Pancreas (tissue), 10 donors: ENCODE data around the gene PRODH2. TPM values are rescaled to one million over a fixed set of nuclear protein-coding genes. Genes with fewer than 3 reads are reported as not detected.
A peak's percentile ranks its signal among the peaks of the same experiment; 100 is the strongest.

ENCODE experiments used
- ATAC-seq, 4 donors: fragments of 200-7000 bp; cut with Tn5 transposase; one replicate each; pipeline versions ENCODE4 v1.8.0 to v1.9.1; 2020; ENCODE audit warnings: mild to moderate bottlenecking in 4 of 4, moderate library complexity in 4 of 4
- DNase-seq, 6 donors: peaks; one replicate each; pipeline ENCODE4 v3.0.0-alpha.2; 2020
- FAIRE-seq: peaks from 2 replicates; lab custom pipeline; 2012; peaks lifted over from hg19 to GRCh38; lab: Jason Lieb, UNC
- H3K27ac ChIP-seq, 4 donors: fragments of 200-600 bp; sonication (generic); 1 replicate in 3 of 4; 2 replicates in 1 of 4; pipeline versions ENCODE4 v1.5.0 to v1.8.0; 2020
- H3K27me3 ChIP-seq, 4 donors: fragments of 200-600 bp; one replicate each; pipeline ENCODE4 v1.8.0; 2021
- H3K36me3 ChIP-seq, 3 donors: fragments of 200-600 bp; sonication (generic) in 1 of 3; one replicate each; pipeline versions ENCODE4 v1.5.0 to v1.8.0; 2020 to 2021
- H3K4me1 ChIP-seq, 3 donors: fragments of 200-600 bp; one replicate each; pipeline ENCODE4 v1.8.0; 2021
- H3K4me3 ChIP-seq, 4 donors: fragments of 200-600 bp; sonication (generic) in 2 of 4; one replicate each; pipeline versions ENCODE4 v1.5.0 to v1.8.0; 2020 to 2021
- H3K9me3 ChIP-seq, 4 donors: fragments of 200-600 bp; one replicate each; pipeline ENCODE4 v1.8.0; 2021
- CTCF ChIP-seq, 4 donors: fragments of 200-600 bp; sonication (generic) in 3 of 4; IDR thresholded peaks; one replicate each; pipeline versions ENCODE4 v1.5.0 to v1.8.0; 2021; ENCODE audit warnings: antibody characterized with exemption in 4 of 4
- WGBS, 2 donors: extraction: QIAGEN DNeasy Blood & Tissue Kit; methylation state at CpG; one replicate each; pipeline ENCODE4 v1.1.7; 2013; 5-methylcytosine and 5-hydroxymethylcytosine counted together
- intact Hi-C, 3 donors: fragments of 100-400 bp; cut with DNase I; formaldehyde crosslinking; loops; one replicate each; pipeline versions ENCODE4 v1.11.1 to v1.14.2; 2022
- polyA plus RNA-seq, 2 donors: library from polyadenylated mRNA; stranded (reverse); fragments of 200-250 nt; gene quantifications; one replicate each; pipeline ENCODE4 v1.2.3, GENCODE V29; 2013
- total RNA-seq, 6 donors: library from RNA; stranded (reverse); fragmentation: NEBNext Ultra II Directional in 4 of 6; extraction: Animal tissue kit (Norgen Biotek cat#: 25700) in 4 of 6; gene quantifications; one replicate each; pipeline versions ENCODE4 v1.2.1 to v1.2.4, GENCODE V29; 2021 to 2023
- donor health status: healthy with polysubstance abuse.
- donor health status: DM: no; HTN: no; CAD: no; lungs with moderate emphysema.
- donor health status: DM: no; HTN: no; CAD: no.
- donor health status: control.
- donor health status: control.
- donor health status: Bipolar disorder and iron deficiency.
- donor health status: DM: yes; HTN: yes; CAD: no.
- donor health status: DM: no; HTN: no; CAD: no.
- donor health status: DM: no; HTN: no; CAD: no.
- donor health status: DM: yes; HTN: yes; CAD: no.

The PRODH2 gene
- total and polyA plus RNA-seq, 8 donors: 0.95 to 21.5 (median 4.2) TPM

- no peaks in the 10 kb centered on the region for H3K36me3 ChIP-seq
- no peaks in the 10 kb centered on the region for H3K9me3 ChIP-seq
- FAIRE-seq: no peak
- no peaks in the 10 kb centered on the region for H3K27me3 ChIP-seq
- ATAC-seq: no peak
- H3K27ac ChIP-seq: no peak overlapping the region
- 76 to 81% methylated on average over 18 to 19 of the region's 19 CpGs for WGBS, 2 donors
- H3K4me1 ChIP-seq: no peaks in the 10 kb centered on the region
- no peak for TF ChIP-seq CTCF (IDR thresholded peaks at IDR 0.05)
- DNase-seq: peak in 1 of 6 donors; percentile 42
- intact Hi-C loops: no loop called here
- H3K4me3 ChIP-seq: no peak overlapping the region
Measured at GRCh38 chr19:35777086-35777841, 35.4 kb downstream of the PRODH2 start.

GRCh38 chr19:35776102-35776788 is 36.4 kb downstream of the PRODH2 start:
- FAIRE-seq: no peak
- intact Hi-C loops: no loop called here
- TF ChIP-seq CTCF (IDR thresholded peaks at IDR 0.05): no peak
- Histone ChIP-seq H3K4me3 (peak overlapping the region in 2 of 4 donors; percentile 70 to 80), H3K36me3 (no peaks in the 10 kb centered on the region), H3K9me3 (no peaks in the 10 kb centered on the region), H3K27ac (no peak overlapping the region), H3K27me3 (no peaks in the 10 kb centered on the region), H3K4me1 (no peaks in the 10 kb centered on the region)
- WGBS, 2 donors: 63 to 74% methylated on average over 12 to 13 of the region's 13 CpGs
- ATAC-seq: no peak
- no peak for DNase-seq

GRCh38 chr19:35775298-35776101 is 37.1 kb downstream of the PRODH2 start, which contains the start of gene ARHGAP33:
Gene ARHGAP33 (plus strand): TSS chr19:35775564. CDS start chr19:35775659, 95 bp downstream.
- H3K27me3 ChIP-seq: no peaks in the 10 kb centered on the region
- TF ChIP-seq CTCF (IDR thresholded peaks at IDR 0.05): no peak
- intact Hi-C loops: no loop called here
- H3K36me3 ChIP-seq: no peaks in the 10 kb centered on the region
- no peak within 1 kb of the TSS for H3K27ac ChIP-seq
- H3K4me1 ChIP-seq: no peaks in the 10 kb centered on the region
- no peaks in the 10 kb centered on the region for H3K9me3 ChIP-seq
- peak; percentile 99 to 100 (median 99) for ATAC-seq
- FAIRE-seq: peak; percentile 20
- WGBS, 2 donors: 0 to 1% methylated on average over 29 to 82 of the region's 82 CpGs
- peak within 1 kb of the TSS; percentile 70 to 95 (median 76) for H3K4me3 ChIP-seq
- DNase-seq: peak; percentile 99 to 100 (median 100)

- peak; percentile 2 to 28 (median 18) for ATAC-seq
- no peak for DNase-seq
- Histone ChIP-seq H3K27me3 (no peaks in the 10 kb centered on the region), H3K4me1 (no peaks in the 10 kb centered on the region), H3K9me3 (no peaks in the 10 kb centered on the region), H3K4me3 (peak overlapping the region in 3 of 4 donors; percentile 70 to 95 (median 80)), H3K36me3 (no peaks in the 10 kb centered on the region), H3K27ac (no peak overlapping the region)
- WGBS, 2 donors: 6 to 17% methylated on average over 9 of the region's 9 CpGs
- FAIRE-seq: no peak
- intact Hi-C loops: no loop called here
- TF ChIP-seq CTCF (IDR thresholded peaks at IDR 0.05): no peak
Measured at GRCh38 chr19:35775046-35775297, 37.7 kb downstream of the PRODH2 start.
